MM.1S (cell line): ENCODE measurements around the gene TUT7.

Experiments used
- EZH2 ChIP-seq: fragments of 300-600 bp; sonication (generic); optimal IDR thresholded peaks from 2 replicates; pipeline ENCODE3; 2017; ENCODE audit warnings: low read depth, mild to moderate bottlenecking, antibody characterized with exemption, low read length, mixed read lengths
- EZH2phosphoT487 ChIP-seq: fragments of 300-600 bp; sonication (generic); IDR thresholded peaks from 2 replicates; pipeline ENCODE4 v1.6.1; 2018; ENCODE audit warnings: antibody characterized with exemption, low read length
- TF ChIP-seq, protein P1 (sequence below): fragments of 300-600 bp; sonication (generic); IDR thresholded peaks from 2 replicates; pipeline ENCODE4 v1.5.1; 2016; ENCODE audit warnings: antibody characterized with exemption, low read length, mixed read lengths

DNA sequence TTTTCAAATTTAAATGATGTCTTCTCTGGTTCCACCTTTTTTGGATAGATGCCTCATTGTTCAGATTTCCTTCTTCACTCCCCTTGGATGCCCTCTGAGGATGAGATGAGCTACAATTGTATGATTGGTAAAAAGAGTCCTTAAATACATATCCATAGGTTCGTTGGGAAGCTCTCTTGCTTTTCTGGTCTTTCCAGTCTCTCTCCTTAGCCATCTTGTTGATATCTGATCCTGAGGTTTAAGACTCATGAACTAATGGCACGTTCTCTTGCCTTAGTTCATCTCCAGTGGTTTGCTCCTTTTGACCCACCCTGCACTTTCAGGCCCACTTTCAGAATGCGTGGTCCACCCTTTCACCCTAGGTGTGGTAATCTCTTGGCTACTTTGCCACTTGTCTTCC is 33.2 kb upstream of the TUT7 start:
- TF ChIP-seq EZH2: no peak
- TF ChIP-seq, protein P1, sequence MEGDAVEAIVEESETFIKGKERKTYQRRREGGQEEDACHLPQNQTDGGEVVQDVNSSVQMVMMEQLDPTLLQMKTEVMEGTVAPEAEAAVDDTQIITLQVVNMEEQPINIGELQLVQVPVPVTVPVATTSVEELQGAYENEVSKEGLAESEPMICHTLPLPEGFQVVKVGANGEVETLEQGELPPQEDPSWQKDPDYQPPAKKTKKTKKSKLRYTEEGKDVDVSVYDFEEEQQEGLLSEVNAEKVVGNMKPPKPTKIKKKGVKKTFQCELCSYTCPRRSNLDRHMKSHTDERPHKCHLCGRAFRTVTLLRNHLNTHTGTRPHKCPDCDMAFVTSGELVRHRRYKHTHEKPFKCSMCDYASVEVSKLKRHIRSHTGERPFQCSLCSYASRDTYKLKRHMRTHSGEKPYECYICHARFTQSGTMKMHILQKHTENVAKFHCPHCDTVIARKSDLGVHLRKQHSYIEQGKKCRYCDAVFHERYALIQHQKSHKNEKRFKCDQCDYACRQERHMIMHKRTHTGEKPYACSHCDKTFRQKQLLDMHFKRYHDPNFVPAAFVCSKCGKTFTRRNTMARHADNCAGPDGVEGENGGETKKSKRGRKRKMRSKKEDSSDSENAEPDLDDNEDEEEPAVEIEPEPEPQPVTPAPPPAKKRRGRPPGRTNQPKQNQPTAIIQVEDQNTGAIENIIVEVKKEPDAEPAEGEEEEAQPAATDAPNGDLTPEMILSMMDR: no peak
- no peak for TF ChIP-seq EZH2phosphoT487
